K562 (cell line): Measurements from ENCODE around the gene CAPN12. TPM values are rescaled to one million over a fixed set of nuclear protein-coding genes. Genes with fewer than 3 reads are reported as not detected.

Experiments
- ASH1L ChIP-seq: fragments of 450-650 bp; IDR thresholded peaks from 2 replicates; pipeline ENCODE4 v1.6.1; 2018; ENCODE audit warnings: borderline replicate concordance, mild to moderate bottlenecking, low read depth; ENCODE audit not compliant: partially characterized antibody
- ATF1 ChIP-seq, 2 experiments: fragments of 450-650 bp in 1 of 2; IDR thresholded peaks; 2 replicates each; pipeline ENCODE4 v1.6.1; 2016; ENCODE audit warnings: missing compliant biosample characterization in 1 of 2, missing genetic modification characterization in 1 of 2
- GTF2A2 ChIP-seq: IDR thresholded peaks from 2 replicates; pipeline ENCODE4 v1.6.1; 2016; ENCODE audit warnings: mild to moderate bottlenecking, missing genetic modification characterization, missing compliant biosample characterization
- L3MBTL2 ChIP-seq: fragments of 450-650 bp; IDR thresholded peaks from 2 replicates; pipeline ENCODE4 v1.6.1; 2016; ENCODE audit warnings: mild to moderate bottlenecking, moderate library complexity
- MBD2 ChIP-seq: sonication (generic); IDR thresholded peaks from 2 replicates; pipeline ENCODE4 v1.6.1; 2016; ENCODE audit warnings: low read depth, borderline replicate concordance
- MEF2A ChIP-seq: IDR thresholded peaks from 2 replicates; pipeline ENCODE4 v1.6.1; 2011; ENCODE audit warnings: low read depth, mild to moderate bottlenecking, low read length, moderate library complexity; ENCODE audit not compliant: control insufficient read depth
- RBM25 ChIP-seq: fragments of 200-400 bp; formaldehyde crosslinking; IDR thresholded peaks from 2 replicates; pipeline ENCODE4 v1.6.1; 2018; ENCODE audit warnings: low read length, low read depth, moderate library complexity; ENCODE audit not compliant: severe bottlenecking
- ZZZ3 ChIP-seq: fragments of 450-650 bp; IDR thresholded peaks from 2 replicates; pipeline ENCODE4 v1.6.1; 2016; ENCODE audit warnings: antibody characterized with exemption, mild to moderate bottlenecking, moderate library complexity
- polyA plus RNA-seq, 8 experiments: library from polyadenylated mRNA; depleted of rRNA in 4 of 8; stranded (reverse) in 5 of 8; unstranded in 3 of 8; fragments of >200 nt; fragmentation: Nextera tagmentation in 2 of 8; fragmentation: Illumina TruSeq in 1 of 8; extraction: Ambion mirVana in 2 of 8; extraction: Trizol in 1 of 8; gene quantifications; 2 replicates each; pipeline versions ENCODE4 v1.2.1 to v1.2.3, GENCODE V29; 2011 to 2014; ENCODE audit warnings: inconsistent platforms in 1 of 8, missing spikeins in 1 of 8
- total RNA-seq, 7 experiments: library from RNA; depleted of rRNA in 6 of 7; stranded (reverse); fragments of >200 nt in 6 of 7; fragmentation: Illumina TruSeq in 2 of 7; extraction: Trizol in 2 of 7; gene quantifications; 2 replicates each; pipeline versions ENCODE4 v1.2.1 to v1.2.3, GENCODE V29; 2011 to 2021; ENCODE audit warnings: low replicate concordance in 1 of 7
- TF ChIP-seq, protein P1 (sequence below): fragments of 450-650 bp; IDR thresholded peaks from 2 replicates; pipeline ENCODE4 v1.6.1; 2016; ENCODE audit warnings: mild to moderate bottlenecking, moderate library complexity
- TF ChIP-seq, protein P2 (sequence below): fragments of 200-800 bp; sonication (Bioruptor generic); IDR thresholded peaks from 2 replicates; pipeline ENCODE4 v1.6.1; 2017; ENCODE audit warnings: missing genetic modification characterization, missing compliant biosample characterization
- TF ChIP-seq, protein P3 (sequence below), 2 experiments: fragments of 200-800 bp in 1 of 2; sonication (Bioruptor generic) in 1 of 2; sonication (generic) in 1 of 2; formaldehyde crosslinking in 1 of 2; IDR thresholded peaks in 1 of 2; conservative IDR thresholded peaks in 1 of 2; 2 replicates each; pipeline versions ENCODE4 v1.5.0 to v1.6.1; 2016 to 2020; ENCODE audit warnings: missing compliant biosample characterization in 1 of 2, missing genetic modification characterization in 1 of 2, missing genetic modification reagents in 1 of 2

The CAPN12 gene
- total and polyA plus RNA-seq, 9 of the 15 experiments (the other 6 are each of a cell fraction or from before 2014, with no cell fraction given) = 0.83 to 7.0 (median 1.6) TPM

DNA sequence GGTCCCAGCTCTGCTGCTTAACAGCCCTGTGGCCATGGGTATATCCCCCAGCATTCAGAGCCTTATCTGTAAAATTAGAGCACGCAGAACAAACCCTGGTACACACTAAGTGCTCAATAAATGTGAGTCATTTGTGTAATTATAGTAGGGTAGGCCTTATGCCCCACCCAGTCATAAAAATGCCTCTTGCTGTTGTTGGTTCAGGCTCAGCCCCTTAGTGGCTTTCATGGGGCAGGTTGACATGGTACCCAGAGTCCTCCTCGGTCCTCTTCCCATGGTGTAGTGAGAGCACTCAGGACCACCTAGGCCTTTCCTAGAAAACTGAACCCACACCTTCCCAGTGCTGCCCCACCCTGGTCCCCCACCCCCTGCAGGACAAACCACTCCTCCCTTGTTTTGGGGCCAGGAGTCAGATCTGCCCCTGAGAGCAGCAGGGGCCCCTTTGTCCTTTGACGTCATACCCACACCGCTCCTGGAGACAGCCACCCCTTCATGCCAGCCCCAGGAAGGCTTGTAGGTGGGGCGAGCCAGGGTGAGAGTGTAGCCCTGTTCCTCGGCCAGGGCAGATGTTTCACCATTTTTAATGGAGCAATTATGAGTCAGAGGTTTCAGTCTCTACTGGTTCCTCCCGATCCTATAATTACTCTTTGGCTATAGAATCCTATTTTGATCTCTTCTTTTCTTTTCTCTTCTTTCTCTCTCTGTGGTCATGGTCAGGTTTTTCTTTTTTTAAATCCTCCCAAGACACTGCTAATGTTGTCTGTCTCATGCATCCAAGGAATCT is 60.0 kb downstream of the CAPN12 start (continued):
- TF ChIP-seq, protein P1, sequence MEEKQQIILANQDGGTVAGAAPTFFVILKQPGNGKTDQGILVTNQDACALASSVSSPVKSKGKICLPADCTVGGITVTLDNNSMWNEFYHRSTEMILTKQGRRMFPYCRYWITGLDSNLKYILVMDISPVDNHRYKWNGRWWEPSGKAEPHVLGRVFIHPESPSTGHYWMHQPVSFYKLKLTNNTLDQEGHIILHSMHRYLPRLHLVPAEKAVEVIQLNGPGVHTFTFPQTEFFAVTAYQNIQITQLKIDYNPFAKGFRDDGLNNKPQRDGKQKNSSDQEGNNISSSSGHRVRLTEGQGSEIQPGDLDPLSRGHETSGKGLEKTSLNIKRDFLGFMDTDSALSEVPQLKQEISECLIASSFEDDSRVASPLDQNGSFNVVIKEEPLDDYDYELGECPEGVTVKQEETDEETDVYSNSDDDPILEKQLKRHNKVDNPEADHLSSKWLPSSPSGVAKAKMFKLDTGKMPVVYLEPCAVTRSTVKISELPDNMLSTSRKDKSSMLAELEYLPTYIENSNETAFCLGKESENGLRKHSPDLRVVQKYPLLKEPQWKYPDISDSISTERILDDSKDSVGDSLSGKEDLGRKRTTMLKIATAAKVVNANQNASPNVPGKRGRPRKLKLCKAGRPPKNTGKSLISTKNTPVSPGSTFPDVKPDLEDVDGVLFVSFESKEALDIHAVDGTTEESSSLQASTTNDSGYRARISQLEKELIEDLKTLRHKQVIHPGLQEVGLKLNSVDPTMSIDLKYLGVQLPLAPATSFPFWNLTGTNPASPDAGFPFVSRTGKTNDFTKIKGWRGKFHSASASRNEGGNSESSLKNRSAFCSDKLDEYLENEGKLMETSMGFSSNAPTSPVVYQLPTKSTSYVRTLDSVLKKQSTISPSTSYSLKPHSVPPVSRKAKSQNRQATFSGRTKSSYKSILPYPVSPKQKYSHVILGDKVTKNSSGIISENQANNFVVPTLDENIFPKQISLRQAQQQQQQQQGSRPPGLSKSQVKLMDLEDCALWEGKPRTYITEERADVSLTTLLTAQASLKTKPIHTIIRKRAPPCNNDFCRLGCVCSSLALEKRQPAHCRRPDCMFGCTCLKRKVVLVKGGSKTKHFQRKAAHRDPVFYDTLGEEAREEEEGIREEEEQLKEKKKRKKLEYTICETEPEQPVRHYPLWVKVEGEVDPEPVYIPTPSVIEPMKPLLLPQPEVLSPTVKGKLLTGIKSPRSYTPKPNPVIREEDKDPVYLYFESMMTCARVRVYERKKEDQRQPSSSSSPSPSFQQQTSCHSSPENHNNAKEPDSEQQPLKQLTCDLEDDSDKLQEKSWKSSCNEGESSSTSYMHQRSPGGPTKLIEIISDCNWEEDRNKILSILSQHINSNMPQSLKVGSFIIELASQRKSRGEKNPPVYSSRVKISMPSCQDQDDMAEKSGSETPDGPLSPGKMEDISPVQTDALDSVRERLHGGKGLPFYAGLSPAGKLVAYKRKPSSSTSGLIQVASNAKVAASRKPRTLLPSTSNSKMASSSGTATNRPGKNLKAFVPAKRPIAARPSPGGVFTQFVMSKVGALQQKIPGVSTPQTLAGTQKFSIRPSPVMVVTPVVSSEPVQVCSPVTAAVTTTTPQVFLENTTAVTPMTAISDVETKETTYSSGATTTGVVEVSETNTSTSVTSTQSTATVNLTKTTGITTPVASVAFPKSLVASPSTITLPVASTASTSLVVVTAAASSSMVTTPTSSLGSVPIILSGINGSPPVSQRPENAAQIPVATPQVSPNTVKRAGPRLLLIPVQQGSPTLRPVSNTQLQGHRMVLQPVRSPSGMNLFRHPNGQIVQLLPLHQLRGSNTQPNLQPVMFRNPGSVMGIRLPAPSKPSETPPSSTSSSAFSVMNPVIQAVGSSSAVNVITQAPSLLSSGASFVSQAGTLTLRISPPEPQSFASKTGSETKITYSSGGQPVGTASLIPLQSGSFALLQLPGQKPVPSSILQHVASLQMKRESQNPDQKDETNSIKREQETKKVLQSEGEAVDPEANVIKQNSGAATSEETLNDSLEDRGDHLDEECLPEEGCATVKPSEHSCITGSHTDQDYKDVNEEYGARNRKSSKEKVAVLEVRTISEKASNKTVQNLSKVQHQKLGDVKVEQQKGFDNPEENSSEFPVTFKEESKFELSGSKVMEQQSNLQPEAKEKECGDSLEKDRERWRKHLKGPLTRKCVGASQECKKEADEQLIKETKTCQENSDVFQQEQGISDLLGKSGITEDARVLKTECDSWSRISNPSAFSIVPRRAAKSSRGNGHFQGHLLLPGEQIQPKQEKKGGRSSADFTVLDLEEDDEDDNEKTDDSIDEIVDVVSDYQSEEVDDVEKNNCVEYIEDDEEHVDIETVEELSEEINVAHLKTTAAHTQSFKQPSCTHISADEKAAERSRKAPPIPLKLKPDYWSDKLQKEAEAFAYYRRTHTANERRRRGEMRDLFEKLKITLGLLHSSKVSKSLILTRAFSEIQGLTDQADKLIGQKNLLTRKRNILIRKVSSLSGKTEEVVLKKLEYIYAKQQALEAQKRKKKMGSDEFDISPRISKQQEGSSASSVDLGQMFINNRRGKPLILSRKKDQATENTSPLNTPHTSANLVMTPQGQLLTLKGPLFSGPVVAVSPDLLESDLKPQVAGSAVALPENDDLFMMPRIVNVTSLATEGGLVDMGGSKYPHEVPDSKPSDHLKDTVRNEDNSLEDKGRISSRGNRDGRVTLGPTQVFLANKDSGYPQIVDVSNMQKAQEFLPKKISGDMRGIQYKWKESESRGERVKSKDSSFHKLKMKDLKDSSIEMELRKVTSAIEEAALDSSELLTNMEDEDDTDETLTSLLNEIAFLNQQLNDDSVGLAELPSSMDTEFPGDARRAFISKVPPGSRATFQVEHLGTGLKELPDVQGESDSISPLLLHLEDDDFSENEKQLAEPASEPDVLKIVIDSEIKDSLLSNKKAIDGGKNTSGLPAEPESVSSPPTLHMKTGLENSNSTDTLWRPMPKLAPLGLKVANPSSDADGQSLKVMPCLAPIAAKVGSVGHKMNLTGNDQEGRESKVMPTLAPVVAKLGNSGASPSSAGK = no peak
- TF ChIP-seq ASH1L = no peak
- TF ChIP-seq RBM25 = no peak
- TF ChIP-seq MBD2 = peak; percentile 5; the same call in 1 of the 2 replicates
- peak; percentile 56; the same call in 1 of the 2 replicates for TF ChIP-seq MEF2A
- TF ChIP-seq ATF1 (CRISPR knock-in tag; IDR thresholded peaks at IDR 0.05) = no peak
- no peak for TF ChIP-seq ATF1 (tag; IDR thresholded peaks at IDR 0.05)
- TF ChIP-seq, protein P2, sequence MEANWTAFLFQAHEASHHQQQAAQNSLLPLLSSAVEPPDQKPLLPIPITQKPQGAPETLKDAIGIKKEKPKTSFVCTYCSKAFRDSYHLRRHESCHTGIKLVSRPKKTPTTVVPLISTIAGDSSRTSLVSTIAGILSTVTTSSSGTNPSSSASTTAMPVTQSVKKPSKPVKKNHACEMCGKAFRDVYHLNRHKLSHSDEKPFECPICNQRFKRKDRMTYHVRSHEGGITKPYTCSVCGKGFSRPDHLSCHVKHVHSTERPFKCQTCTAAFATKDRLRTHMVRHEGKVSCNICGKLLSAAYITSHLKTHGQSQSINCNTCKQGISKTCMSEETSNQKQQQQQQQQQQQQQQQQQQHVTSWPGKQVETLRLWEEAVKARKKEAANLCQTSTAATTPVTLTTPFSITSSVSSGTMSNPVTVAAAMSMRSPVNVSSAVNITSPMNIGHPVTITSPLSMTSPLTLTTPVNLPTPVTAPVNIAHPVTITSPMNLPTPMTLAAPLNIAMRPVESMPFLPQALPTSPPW (CRISPR knock-in tag) = 0 out of 2 replicates have a peak, but pooled peaks have one; percentile 17
- no peak for TF ChIP-seq ZZZ3
- no peak; the same call in 1 of the 2 replicates for TF ChIP-seq L3MBTL2
- TF ChIP-seq, protein P3, sequence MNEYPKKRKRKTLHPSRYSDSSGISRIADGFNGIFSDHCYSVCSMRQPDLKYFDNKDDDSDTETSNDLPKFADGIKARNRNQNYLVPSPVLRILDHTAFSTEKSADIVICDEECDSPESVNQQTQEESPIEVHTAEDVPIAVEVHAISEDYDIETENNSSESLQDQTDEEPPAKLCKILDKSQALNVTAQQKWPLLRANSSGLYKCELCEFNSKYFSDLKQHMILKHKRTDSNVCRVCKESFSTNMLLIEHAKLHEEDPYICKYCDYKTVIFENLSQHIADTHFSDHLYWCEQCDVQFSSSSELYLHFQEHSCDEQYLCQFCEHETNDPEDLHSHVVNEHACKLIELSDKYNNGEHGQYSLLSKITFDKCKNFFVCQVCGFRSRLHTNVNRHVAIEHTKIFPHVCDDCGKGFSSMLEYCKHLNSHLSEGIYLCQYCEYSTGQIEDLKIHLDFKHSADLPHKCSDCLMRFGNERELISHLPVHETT (CRISPR knock-in tag; conservative IDR thresholded peaks at IDR 0.05 in 1 of 2, IDR thresholded peaks at IDR 0.05 in 1 of 2) = peak in 1 of 2 experiments; percentile 80; a peak in 1 of 4 replicates
- peak; percentile 51; the same call in 1 of the 2 replicates for TF ChIP-seq GTF2A2 (tag)
